Right lobe of liver (tissue), 6 donors: ENCODE data around the gene FHL3. TPM values are rescaled to one million over a fixed set of nuclear protein-coding genes. Genes with fewer than 3 reads are reported as not detected.

Experiments used
- ATAC-seq, 4 donors: fragments of 200-7000 bp; cut with Tn5 transposase; one replicate each; pipeline ENCODE4 v1.9.1; 2020; ENCODE audit warnings: mild to moderate bottlenecking in 4 of 4, moderate library complexity in 4 of 4
- DNase-seq, 3 donors: peaks; one replicate each; pipeline ENCODE4 v3.0.0-alpha.2; 2020
- H3K27ac ChIP-seq, 3 donors: fragments of 200-600 bp; one replicate each; pipeline ENCODE4 v1.8.0; 2022
- H3K27me3 ChIP-seq, 2 donors: fragments of 200-600 bp; one replicate each; pipeline ENCODE4 v1.8.0; 2022
- H3K36me3 ChIP-seq, 4 donors: fragments of 200-600 bp; sonication (generic) in 1 of 4; one replicate each; pipeline versions ENCODE4 v1.5.1 to v1.8.0; 2017 to 2022; ENCODE audit warnings: control low read depth in 1 of 4
- H3K4me1 ChIP-seq, 4 donors: fragments of 200-600 bp; sonication (generic) in 1 of 4; one replicate each; pipeline versions ENCODE4 v1.5.1 to v1.8.0; 2017 to 2022; ENCODE audit warnings: control low read depth in 1 of 4
- H3K4me3 ChIP-seq, 3 donors: fragments of 200-600 bp; one replicate each; pipeline ENCODE4 v1.8.0; 2022
- H3K9me3 ChIP-seq, 4 donors: fragments of 200-600 bp; sonication (generic) in 1 of 4; one replicate each; pipeline versions ENCODE4 v1.5.1 to v1.8.0; 2017 to 2022; ENCODE audit warnings: control low read depth in 1 of 4
- POLR2A ChIP-seq: fragments of 450-650 bp; IDR thresholded peaks from one replicate; pipeline ENCODE4 v1.6.1; 2017; ENCODE audit warnings: antibody characterized with exemption, mild to moderate bottlenecking
- WGBS: methylation state at CpG from one replicate; pipeline ENCODE4 v1.1.6; 2018; ENCODE audit warnings: low coverage, low lambda C conversion rate; ENCODE audit not compliant: insufficient coverage; ENCODE audit errors: missing lambda C conversion rate; 5-methylcytosine and 5-hydroxymethylcytosine counted together
- intact Hi-C, 2 donors: fragments of 100-400 bp; cut with DNase I; formaldehyde crosslinking; loops; one replicate each; pipeline versions ENCODE4 v1.11.2 to v1.14.1; 2022
- total RNA-seq, 6 experiments: library from RNA; depleted of rRNA in 2 of 6; stranded (reverse); fragments of >200 nt in 2 of 6; fragmentation: NEBNext Ultra II Directional in 3 of 6; extraction: Animal tissue kit (Norgen Biotek cat#: 25700) in 3 of 6; gene quantifications; one replicate each; pipeline versions ENCODE4 v1.1.0 to v1.2.4, GENCODE V29; 2016 to 2023
- TF ChIP-seq, protein P1 (sequence below), 4 donors: fragments of 200-600 bp in 3 of 4; fragments of 450-650 bp in 1 of 4; IDR thresholded peaks; one replicate each; pipeline versions ENCODE4 v1.5.1 to v1.8.0; 2016 to 2022; ENCODE audit warnings: antibody characterized with exemption in 4 of 4, mild to moderate bottlenecking in 2 of 4
- donor health status: DM: no; HTN: yes; CAD: no.
- donor health status: DM: no; HTN: no; CAD: no.
- donor health status: DM: no; HTN: no; CAD: no.
- donor health status: DM: no; HTN: yes; CAD: no.
- donor health status: DM: no; HTN: yes; CAD: no.

The FHL3 gene
- total RNA-seq, 6 experiments from 2014 or later, result 1.3 to 7.1 (median 4.4) TPM

DNA sequence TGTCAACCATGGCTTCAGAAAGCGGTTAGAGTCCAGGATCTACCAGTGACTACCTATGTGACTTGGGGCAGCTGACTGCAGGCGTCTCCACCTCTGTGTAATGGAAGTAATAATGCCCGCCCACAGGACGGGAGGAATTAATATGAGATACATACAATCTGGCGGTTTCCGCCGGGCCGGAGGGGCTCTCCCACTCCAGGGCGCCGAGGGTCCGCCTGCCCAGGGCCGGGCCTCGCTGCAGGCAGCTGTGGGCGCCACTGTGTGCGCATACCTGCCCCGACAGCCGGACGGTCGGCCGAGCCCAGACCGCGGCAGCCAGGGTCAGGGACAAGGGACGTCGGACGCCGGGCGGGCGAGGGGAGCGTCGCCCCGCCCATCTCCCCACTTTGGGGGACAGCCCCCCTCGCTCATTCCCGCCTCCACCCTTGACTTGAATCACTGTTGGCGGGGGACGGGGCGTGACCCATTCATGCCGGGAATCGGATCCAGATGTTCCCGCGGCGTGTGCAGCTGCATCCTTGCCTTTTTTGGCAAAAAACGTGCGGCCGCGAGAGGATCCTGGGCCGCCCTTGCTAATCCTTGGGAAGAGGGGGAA, 9.5 kb downstream of the FHL3 start:
- peak overlapping the region; percentile 18 to 42 (median 30) for H3K4me3 ChIP-seq
- H3K4me1 ChIP-seq, result peaks cover 0 to 3% (median 0%) of the 10 kb centered on the region in 4 donors
- no peaks in the 10 kb centered on the region for H3K36me3 ChIP-seq
- ATAC-seq (peak; percentile 7 to 47 (median 28)), DNase-seq (peak in 1 of 3 donors; percentile 55)
- intact Hi-C loops, result no loop called here
- 45% methylated on average over 7 of the region's 46 CpGs for WGBS
- H3K27ac ChIP-seq, result peak overlapping the region in 2 of 3 donors; percentile 47 to 67
- TF ChIP-seq, protein P1, sequence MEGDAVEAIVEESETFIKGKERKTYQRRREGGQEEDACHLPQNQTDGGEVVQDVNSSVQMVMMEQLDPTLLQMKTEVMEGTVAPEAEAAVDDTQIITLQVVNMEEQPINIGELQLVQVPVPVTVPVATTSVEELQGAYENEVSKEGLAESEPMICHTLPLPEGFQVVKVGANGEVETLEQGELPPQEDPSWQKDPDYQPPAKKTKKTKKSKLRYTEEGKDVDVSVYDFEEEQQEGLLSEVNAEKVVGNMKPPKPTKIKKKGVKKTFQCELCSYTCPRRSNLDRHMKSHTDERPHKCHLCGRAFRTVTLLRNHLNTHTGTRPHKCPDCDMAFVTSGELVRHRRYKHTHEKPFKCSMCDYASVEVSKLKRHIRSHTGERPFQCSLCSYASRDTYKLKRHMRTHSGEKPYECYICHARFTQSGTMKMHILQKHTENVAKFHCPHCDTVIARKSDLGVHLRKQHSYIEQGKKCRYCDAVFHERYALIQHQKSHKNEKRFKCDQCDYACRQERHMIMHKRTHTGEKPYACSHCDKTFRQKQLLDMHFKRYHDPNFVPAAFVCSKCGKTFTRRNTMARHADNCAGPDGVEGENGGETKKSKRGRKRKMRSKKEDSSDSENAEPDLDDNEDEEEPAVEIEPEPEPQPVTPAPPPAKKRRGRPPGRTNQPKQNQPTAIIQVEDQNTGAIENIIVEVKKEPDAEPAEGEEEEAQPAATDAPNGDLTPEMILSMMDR (IDR thresholded peaks at IDR 0.05), result no peak
- TF ChIP-seq POLR2A, result no peak
- no peaks in the 10 kb centered on the region for H3K27me3 ChIP-seq
- no peaks in the 10 kb centered on the region for H3K9me3 ChIP-seq

DNA sequence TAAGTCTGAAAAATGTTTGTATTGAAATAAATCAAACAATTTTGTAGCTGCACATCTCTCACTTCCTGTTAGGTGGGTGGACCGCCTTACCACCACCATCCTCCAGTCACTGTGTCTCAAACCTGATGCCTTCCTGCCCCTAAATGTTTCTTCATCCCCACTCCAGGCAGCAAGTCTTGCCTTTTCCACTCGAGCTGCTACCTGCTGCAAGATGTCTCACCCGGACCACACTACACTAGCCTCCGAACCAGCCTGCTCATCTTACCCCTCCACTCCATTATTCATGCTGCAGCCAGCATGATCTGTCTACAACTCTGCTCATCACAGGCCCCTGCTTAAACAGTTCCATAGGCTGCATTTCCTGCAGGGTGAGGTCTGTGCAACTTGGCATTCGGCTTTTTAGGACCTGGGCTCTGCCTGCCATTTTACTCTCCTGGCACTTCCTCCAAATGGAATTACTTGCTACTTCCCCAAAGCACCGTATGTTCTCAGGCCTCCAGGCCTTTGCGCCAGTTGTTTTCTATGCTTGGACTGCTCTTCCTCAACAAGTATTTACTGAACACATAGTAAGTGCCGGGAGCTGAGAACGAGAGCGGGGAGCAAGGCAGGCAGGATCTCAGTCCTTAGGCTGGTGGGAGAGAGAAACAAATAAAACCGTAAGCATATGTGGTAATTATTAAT, 10.3 kb downstream of the FHL3 start:
- Histone ChIP-seq H3K27me3 (no peaks in the 10 kb centered on the region), H3K9me3 (no peaks in the 10 kb centered on the region), H3K27ac (peak overlapping the region in 1 of 3 donors; percentile 67), H3K36me3 (no peaks in the 10 kb centered on the region), H3K4me1 (peaks cover 0 to 3% (median 0%) of the 10 kb centered on the region in 4 donors), H3K4me3 (no peak overlapping the region)
- intact Hi-C loops, result no loop called here
- ATAC-seq (no peak), DNase-seq (no peak)
- 58% methylated on average over 11 of the region's 11 CpGs for WGBS
- TF ChIP-seq, protein P1 (IDR thresholded peaks at IDR 0.05), result no peak
- no peak for TF ChIP-seq POLR2A

DNA sequence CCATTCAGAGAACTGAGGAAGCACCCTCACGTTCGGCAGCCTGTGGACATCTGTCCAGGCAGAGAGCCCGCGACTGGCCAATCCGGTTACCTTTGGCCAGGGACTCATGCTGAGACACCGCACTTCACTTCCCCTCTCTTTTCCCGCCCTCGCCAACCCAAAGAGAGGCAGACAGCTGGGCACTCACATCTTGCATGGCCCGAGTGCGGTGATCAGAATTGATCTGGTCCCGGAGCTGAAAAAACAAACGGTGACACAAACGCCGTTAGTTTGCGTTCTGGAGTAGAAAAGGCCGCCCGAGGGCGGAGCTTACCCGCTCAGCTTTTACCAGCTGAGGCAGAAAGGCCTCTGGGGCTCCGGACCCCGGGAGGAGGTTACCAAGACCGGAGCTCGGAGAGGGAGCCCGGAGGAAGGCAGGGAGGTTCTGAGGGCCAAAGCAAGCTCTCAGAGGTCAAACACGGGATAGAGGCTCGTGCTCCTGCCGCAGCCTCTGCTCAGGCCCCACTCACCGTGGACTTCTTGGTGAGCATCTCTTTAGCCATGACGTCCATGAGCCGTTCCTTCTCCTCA, 15.9 kb downstream of the FHL3 start:
- peaks cover 0 to 33% (median 17%) of the 10 kb centered on the region in 4 donors for H3K36me3 ChIP-seq
- intact Hi-C loops, result no loop called here
- peaks cover 0 to 15% (median 4%) of the 10 kb centered on the region in 4 donors for H3K4me1 ChIP-seq
- H3K9me3 ChIP-seq, result no peaks in the 10 kb centered on the region
- peak; percentile 51 to 58 (median 54) for ATAC-seq
- peak overlapping the region; percentile 78 to 86 (median 82) for H3K4me3 ChIP-seq
- no peak for TF ChIP-seq POLR2A
- TF ChIP-seq, protein P1 (IDR thresholded peaks at IDR 0.05), result no peak
- H3K27ac ChIP-seq, result peak overlapping the region; percentile 53 to 61 (median 57)
- no peaks in the 10 kb centered on the region for H3K27me3 ChIP-seq
- 0% methylated on average over 13 of the region's 30 CpGs for WGBS
- DNase-seq, result peak; percentile 62 to 73 (median 65)

DNA sequence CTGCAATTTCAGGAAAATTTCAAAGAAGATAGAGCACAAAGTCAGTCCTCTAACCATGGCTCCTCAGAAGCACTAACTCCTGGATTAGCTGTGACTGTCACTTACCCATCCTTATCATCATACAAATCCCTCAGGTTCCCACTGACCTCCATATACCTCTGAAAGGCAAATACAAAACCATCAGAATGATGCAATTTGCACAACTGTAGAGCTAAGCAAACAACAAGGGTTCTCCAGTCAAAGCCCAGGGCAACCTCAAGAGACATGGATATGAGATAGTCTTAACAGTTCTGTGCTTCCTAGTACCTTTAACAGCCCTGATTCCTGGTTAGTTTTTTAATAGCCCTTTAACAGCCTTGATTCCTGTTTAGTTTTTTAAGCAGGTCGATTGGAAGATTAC, 17.6 kb downstream of the FHL3 start:
- 43% methylated on average over 1 of the region's 1 CpG for WGBS
- H3K36me3 ChIP-seq, result peaks cover 1 to 51% (median 25%) of the 10 kb centered on the region in 4 donors
- intact Hi-C loops, result no loop called here
- no peaks in the 10 kb centered on the region for H3K9me3 ChIP-seq
- no peak overlapping the region for H3K4me3 ChIP-seq
- no peak for TF ChIP-seq POLR2A
- TF ChIP-seq, protein P1 (IDR thresholded peaks at IDR 0.05), result no peak
- no peaks in the 10 kb centered on the region for H3K27me3 ChIP-seq
- no peak overlapping the region for H3K27ac ChIP-seq
- no peak for DNase-seq
- no peak for ATAC-seq
- peaks cover 0 to 15% (median 4%) of the 10 kb centered on the region in 4 donors for H3K4me1 ChIP-seq
